Measurements from ENCODE around the gene RNFT2.

Gene RNFT2

DNA sequence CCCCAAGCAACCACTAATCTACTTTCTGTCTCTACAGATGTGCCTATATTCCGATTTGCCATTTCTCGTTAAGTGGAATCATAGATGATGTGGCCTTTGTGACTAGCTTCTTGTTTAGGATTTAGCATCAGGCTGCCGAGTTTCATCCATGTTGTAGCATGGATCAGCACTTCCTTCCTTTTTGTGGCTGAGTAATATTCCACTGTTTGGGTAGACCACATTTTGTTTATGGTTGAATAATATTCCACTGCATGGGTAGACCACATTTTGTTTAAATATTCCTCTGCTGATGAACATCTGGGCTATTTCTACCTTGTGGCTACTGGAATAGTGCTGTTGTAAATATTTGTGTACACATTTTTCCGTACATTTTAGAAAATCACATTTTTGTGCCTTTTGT lies 36.7 kb upstream of the RNFT2 start:
- intact Hi-C loops (cut with DNase I; ENCODE audit: low total_unique reads), result loop anchor here (10.0 kb wide), 1 partner anchor 423 kb away; no protein-coding TSS in a partner anchor
- Histone ChIP-seq H3K36me3 (no peaks in the 10 kb centered on the region), H3K9me3 (no peaks in the 10 kb centered on the region), H3K4me3 (no peak overlapping the region), H3K27ac (no peak overlapping the region), H3K27me3 (peaks cover 0 to 2% of the 10 kb centered on the region in 2 donors), H3K4me1 (no peaks in the 10 kb centered on the region)
- TF ChIP-seq, protein P1, sequence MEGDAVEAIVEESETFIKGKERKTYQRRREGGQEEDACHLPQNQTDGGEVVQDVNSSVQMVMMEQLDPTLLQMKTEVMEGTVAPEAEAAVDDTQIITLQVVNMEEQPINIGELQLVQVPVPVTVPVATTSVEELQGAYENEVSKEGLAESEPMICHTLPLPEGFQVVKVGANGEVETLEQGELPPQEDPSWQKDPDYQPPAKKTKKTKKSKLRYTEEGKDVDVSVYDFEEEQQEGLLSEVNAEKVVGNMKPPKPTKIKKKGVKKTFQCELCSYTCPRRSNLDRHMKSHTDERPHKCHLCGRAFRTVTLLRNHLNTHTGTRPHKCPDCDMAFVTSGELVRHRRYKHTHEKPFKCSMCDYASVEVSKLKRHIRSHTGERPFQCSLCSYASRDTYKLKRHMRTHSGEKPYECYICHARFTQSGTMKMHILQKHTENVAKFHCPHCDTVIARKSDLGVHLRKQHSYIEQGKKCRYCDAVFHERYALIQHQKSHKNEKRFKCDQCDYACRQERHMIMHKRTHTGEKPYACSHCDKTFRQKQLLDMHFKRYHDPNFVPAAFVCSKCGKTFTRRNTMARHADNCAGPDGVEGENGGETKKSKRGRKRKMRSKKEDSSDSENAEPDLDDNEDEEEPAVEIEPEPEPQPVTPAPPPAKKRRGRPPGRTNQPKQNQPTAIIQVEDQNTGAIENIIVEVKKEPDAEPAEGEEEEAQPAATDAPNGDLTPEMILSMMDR (IDR thresholded peaks at IDR 0.05), result no peak
- DNase-seq, result no peak

DNA sequence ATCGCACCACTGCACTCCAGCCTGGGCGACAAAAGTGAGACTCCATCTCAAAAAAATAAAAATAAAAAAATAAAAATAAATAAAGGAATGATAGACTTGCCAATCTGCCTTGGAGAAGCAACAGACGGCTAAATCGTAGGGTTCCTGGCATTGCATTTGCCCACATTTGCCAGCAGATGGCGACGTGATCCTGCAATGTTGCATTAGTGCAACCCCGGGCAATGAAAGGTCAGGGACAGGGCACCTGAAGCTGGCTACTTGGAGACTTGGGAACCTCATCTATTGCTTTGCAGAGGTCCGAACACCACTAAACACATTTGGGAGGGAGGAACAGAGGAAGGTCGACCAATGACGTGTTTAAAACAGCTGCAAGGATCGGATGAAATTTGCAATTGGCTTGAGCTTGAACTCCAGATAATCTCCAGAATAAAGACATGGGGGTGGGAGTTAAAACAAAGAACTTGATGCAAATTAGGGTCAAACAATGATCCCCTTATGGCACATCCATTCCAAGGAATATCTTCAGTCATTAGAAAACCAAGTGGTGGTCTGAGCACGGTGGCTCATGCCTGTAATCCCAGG lies 34.8 kb upstream of the RNFT2 start:
- intact Hi-C loops (cut with DNase I; ENCODE audit: low total_unique reads), result loop anchor here (2.0 to 10.0 kb wide), 2 partner anchors 179 to 421 kb away; no protein-coding TSS in a partner anchor
- H3K4me1 ChIP-seq, result peaks cover 0 to under 1% (median 0%) of the 10 kb centered on the region in 4 donors
- TF ChIP-seq, protein P1 (IDR thresholded peaks at IDR 0.05), result peak; percentile 72 to 89

DNA sequence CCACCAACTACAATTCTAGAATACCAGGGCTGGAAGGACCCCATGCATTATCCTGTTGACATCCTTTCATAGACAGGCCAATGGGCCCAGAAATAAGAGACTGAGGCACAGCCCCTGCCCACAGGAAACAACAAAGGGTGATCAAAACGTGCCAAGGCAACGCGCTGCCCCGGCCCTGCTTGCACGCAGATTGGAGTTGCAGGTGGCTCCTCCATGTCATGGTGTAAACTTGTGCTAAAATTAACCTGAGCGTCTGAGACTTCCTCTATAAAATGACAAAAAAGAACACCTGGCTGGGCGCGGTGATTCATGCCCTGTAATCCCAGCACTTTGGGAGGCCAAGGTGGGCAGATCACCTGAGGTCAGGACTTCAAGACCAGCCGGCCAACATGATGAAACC lies 30.4 kb upstream of the RNFT2 start:
- TF ChIP-seq, protein P1 (IDR thresholded peaks at IDR 0.05), result no peak
- intact Hi-C loops (cut with DNase I; ENCODE audit: low total_unique reads), result loop anchor here (5.0 to 10.0 kb wide), 2 partner anchors 417 to 710 kb away; no protein-coding TSS in a partner anchor
- no peak overlapping the region for H3K27ac ChIP-seq
- no peak for DNase-seq
- H3K36me3 ChIP-seq, result no peaks in the 10 kb centered on the region
- no peaks in the 10 kb centered on the region for H3K9me3 ChIP-seq
- peaks cover 0 to 12% of the 10 kb centered on the region in 2 donors for H3K27me3 ChIP-seq
- H3K4me1 ChIP-seq, result peaks cover 0 to 13% (median 9%) of the 10 kb centered on the region in 4 donors
- no peak overlapping the region for H3K4me3 ChIP-seq

More for the DNA sequence above, 34.8 kb upstream of the RNFT2 start:
- Histone ChIP-seq H3K36me3 (no peaks in the 10 kb centered on the region), H3K27ac (no peak overlapping the region), H3K9me3 (no peaks in the 10 kb centered on the region), H3K4me3 (no peak overlapping the region), H3K27me3 (peaks cover 0 to 2% of the 10 kb centered on the region in 2 donors)
- peak; percentile 60 to 75 for DNase-seq

DNA sequence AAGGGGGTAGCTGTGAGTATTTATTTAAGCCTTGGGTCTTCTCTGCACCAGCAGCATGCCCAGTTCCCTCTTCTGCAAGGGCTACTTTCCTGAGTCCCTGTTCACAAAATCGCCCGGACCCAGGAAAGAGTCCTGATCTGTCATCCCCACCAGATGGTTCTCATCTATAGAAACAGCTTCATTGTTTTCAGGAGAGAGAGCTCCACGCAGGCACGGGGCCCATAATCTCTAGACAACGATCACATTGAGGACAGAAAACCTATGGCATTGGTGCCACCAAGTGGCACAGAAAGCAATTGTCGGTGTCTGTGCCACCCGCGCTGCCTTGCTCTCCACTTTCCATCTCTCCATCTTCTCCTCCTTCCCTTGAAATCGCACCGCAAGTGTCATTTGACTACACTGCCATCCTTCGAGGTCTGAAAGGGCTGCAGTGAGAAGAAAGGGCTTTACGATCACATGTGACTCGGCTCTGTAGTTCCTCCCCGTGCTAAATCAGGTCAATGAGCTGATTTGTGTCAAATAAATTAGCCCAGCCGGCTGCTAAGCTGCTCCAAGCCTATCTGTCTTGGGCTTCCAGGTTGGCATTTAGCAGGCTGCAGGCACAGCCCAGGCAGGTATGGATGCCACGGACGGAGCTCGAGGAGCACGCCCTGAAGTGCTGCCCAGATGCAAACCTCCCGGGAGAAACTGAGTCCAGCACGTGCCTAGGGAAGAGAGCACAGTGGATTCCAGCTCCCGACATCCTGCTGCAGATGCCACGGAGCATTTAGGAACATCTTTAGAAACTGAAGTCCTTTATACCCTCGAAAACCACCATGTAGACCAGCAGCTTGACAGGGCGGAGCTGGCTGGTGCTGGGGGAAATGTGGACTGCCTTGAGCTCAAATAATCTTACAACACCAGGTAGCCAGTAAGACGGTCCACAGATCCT lies 29.0 kb upstream of the RNFT2 start:
- Histone ChIP-seq H3K27me3 (peaks cover 0 to 9% of the 10 kb centered on the region in 2 donors), H3K9me3 (no peaks in the 10 kb centered on the region), H3K4me3 (no peak overlapping the region), H3K27ac (no peak overlapping the region), H3K4me1 (peaks cover 0 to 13% (median 9%) of the 10 kb centered on the region in 4 donors), H3K36me3 (no peaks in the 10 kb centered on the region)
- intact Hi-C loops (cut with DNase I; ENCODE audit: low total_unique reads), result loop anchor here (5.0 to 10.0 kb wide), 2 partner anchors 416 to 712 kb away; no protein-coding TSS in a partner anchor
- peak; percentile 40 to 74 for DNase-seq
- TF ChIP-seq, protein P1 (IDR thresholded peaks at IDR 0.05), result peak; percentile 70 to 72

DNA sequence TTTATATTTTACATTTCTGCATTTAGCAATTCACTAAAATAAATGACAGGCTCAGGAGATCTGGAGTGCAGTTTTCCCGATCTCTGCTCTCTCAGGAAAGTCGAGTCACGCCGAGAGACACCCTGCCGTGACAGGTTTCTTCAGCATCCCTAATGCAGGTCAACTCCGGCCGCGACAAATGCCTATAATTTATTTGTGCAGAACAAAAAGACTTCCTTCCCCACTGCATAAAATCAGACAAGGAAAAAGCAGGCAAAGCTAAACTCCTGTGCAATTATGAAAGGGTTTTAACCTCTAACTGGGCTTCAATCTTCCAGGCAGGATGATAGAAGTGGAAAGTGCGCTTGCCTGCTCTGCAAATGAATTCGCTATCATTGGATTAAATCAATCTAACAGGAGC lies 28.3 kb upstream of the RNFT2 start:
- no peaks in the 10 kb centered on the region for H3K9me3 ChIP-seq
- DNase-seq, result no peak
- H3K27ac ChIP-seq, result no peak overlapping the region
- intact Hi-C loops (cut with DNase I; ENCODE audit: low total_unique reads), result loop anchor here (5.0 to 10.0 kb wide), 2 partner anchors 415 to 712 kb away; no protein-coding TSS in a partner anchor
- H3K4me3 ChIP-seq, result no peak overlapping the region
- H3K36me3 ChIP-seq, result no peaks in the 10 kb centered on the region
- peaks cover 0 to 9% of the 10 kb centered on the region in 2 donors for H3K27me3 ChIP-seq
- H3K4me1 ChIP-seq, result peaks cover 0 to 13% (median 9%) of the 10 kb centered on the region in 4 donors
- TF ChIP-seq, protein P1 (IDR thresholded peaks at IDR 0.05), result no peak
